GM19395 (cell line): Measurements from ENCODE around the gene ARG2.

Experiments used
- ATAC-seq: cut with Tn5 transposase; IDR thresholded peaks from one replicate; pipeline ENCODE4 v1.9.1; 2021; ENCODE audit warnings: mild to moderate bottlenecking, moderate library complexity; ENCODE audit not compliant: unreplicated experiment

The ARG2 gene

DNA sequence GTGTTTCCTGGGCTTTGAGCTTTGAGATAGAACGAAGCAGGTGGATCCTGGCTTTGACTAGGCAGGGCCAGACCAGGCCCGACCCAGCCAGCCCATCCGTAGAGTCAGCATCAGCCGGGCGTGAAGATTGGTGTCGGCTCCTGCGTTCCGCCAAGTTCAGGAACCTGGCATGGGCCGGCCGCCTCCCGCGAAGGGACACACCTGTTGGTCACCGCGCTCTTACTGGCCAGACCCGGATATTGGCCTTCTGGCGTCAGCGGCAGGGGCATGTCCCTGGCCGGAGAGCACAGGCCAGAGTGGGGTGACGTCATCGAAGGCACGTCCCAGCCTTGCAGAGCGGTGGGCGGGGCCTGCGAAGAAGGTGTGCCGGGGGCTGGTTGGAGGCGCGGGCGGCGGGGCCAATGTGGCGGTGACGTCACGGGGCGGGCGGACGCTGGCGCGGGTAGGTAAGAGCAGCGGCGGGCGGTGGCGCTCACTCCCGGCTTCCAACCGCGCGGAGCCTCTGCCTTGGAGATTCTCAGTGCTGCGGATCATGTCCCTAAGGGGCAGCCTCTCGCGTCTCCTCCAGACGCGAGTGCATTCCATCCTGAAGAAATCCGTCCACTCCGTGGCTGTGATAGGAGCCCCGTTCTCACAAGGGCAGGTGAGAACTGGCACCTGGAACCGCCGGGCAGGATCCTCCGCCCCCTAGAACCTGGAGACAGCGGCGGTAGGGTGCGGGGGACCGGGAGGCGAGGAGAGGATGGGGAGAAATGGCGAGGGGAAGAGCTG is at the start of gene ARG2:
TSS of gene ARG2 (plus strand) at position 475 of the 771 bp plus-strand sequence. CDS start at position 533, 58 bp downstream.
- ATAC-seq: peak; percentile 91

DNA sequence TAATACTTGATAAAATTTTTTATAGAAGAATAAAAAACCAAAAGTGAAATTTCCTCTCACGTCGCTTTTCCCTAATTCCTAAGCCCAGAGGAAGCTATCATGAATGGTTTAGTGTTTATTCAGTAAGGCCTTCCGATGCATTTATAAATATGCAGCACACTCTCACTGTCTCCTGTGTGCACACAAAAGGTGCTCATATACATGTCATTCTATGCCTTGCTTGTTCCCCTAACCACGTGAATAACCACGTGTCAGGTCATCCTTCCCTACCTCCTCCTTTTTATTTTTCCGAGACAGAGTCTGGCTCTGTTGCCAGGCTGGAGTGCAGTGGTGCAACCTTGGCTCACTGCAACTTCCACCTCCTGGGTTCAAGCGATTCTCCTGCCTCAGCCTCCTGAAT is 49.3 kb upstream of the ARG2 start:
- ATAC-seq: no peak

GRCh38 chr14:67571275-67571990 is 48.3 kb upstream of the ARG2 start:
- ATAC-seq: peak; percentile 71

- no peak for ATAC-seq
Measured at GRCh38 chr14:67571991-67572323, 47.8 kb upstream of the ARG2 start.

- no peak for ATAC-seq
Measured at GRCh38 chr14:67572608-67573007, 47.1 kb upstream of the ARG2 start.

DNA sequence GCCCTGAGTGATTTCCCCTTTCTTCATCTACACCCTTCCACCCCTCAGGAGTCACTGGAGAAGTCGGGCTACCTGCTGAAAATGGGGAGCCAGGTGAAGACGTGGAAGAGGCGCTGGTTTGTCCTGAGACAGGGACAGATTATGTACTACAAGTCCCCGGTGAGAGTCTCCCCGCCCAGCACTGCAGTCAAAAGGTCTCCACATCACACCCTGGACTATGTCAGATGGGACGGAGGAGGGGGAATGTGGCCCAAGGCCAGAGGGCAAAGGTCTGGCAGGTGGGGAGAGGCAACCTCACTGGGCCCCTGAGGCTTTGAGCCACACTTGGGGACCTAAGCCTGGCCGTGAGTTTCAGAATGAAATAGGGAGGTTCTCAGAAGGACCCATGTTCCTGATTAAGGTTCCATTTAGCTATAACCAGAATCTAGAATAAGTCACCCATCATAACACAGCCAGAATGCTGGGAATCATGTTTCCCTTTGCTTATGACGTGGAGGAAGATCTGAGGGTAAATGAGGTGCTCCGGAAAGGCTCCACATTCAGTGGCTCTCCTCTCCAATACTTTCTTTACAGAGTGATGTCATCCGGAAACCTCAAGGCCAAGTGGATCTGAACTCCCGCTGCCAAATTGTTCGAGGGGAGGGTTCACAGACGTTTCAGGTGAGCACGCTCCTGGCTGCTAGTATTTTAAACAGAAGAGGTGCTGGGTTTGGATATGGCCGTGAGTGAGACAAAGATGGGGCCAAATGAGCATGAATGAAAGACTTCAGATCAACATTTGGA is 46.3 kb upstream of the ARG2 start:
- no peak for ATAC-seq

DNA sequence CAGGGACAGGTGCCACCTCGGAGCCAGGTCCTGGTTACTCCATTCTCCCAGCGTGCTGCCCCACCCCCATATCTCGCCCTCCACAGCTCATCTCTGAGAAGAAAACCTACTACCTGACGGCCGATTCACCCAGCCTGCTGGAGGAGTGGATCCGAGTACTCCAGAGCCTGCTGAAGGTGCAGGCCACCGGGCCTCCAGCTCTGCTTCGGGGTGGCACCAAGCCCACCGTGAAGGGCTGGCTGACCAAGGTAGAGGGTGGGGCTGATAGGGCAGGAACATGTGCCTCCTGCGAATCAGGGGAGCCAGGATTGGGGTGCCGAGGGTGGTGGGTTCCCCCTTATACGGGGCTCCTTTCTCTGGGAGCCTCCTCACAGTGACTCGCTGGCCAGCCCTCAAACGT is 45.6 kb upstream of the ARG2 start:
- no peak for ATAC-seq

DNA sequence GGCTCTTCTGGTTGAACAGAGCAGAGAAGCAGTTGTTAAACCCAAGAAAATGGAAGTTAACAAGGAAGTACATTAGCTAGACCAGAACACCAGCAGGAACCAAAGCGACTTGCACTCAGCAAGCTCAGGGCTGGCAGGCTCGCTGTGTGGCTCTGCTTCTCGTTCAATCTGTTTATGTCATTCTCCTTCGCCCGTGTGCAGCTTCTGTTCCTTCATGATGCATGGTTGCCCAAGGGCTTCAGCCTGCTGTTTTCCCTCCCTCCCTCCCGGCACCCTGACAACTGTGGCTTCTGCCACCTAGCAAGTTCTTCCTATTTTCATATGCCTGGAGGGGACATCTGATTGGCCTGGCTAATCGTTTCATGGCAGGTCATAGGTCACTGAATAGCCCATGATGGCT is 44.9 kb upstream of the ARG2 start:
- ATAC-seq: no peak

DNA sequence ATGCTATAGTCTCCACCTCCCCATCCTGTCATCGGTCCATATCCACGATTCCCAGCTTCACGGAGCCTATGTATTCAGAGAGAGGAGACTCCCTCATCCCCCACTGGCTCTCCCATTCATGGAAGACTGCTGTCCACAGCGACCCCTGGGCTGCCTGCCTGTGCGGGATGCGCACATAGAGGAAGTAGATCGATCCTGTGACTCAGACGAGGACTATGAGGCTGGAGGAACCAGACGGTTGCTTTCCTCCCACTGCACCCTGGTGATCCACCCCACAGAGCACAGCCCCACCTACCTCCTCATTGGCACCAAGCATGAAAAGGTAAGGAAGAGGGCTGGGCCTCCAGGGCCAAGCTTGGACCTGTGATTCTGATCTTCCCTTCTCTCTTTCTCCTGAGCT is 44.0 kb upstream of the ARG2 start:
- no peak for ATAC-seq

DNA sequence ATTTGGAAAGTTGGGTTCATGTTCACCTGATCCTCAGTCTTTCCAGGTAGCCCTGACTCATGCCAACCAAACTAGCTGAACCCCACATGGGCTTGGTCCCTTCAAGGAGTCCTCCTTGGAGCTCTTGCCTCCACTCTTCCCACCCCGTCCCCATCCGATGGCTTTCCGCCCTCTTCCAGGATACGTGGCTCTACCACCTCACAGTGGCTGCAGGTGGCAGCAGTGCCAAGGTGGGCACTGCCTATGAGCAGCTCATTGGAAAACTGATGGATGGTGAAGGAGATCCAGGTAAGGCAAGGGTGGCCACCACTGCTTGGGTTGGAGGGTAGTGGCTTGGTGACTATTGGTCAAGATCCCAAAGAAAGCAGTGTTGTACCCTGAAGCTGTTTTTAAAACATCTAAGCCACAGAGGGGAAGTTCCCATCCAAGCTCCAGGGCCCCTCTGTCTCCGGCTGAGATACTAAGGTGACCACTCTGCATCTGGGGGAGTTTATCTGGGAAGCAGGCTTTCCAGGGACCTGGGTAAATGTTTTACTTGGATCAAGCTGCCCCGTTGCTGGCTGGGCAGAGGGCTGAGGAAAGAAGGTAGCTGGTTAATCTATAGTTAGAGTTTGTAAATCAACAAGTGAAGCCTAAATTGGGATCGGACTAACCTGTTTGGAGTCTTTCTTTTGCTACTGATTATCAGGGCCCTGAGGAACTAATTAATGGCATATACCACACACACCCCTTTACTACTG is 43.3 kb upstream of the ARG2 start:
- ATAC-seq: no peak

GRCh38 chr14:67577181-67577808 is 42.4 kb upstream of the ARG2 start:
- ATAC-seq: no peak

- ATAC-seq: no peak
Measured at GRCh38 chr14:67577909-67578749, 41.6 kb upstream of the ARG2 start.

GRCh38 chr14:67579040-67579439 is 40.7 kb upstream of the ARG2 start:
- ATAC-seq: no peak

DNA sequence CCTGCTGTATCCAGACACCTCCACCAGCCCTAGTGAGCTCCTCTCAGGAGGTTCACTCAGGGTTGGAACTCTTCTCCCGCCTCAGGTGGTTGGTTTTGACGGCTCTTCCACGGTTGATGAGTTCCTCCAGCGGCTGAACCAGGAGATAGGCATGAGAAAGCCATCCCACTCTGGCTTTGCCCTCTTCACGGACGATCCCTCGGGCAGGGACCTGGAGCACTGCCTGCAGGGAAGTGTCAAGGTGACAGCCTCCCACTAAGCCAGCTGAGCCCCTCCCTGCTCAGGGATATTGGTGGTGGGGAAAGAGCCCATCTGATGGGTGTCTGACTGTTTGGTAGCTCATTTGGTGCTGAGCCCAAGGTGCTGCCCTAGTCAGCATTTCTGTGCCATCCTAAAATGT is 40.1 kb upstream of the ARG2 start:
- no peak for ATAC-seq

DNA sequence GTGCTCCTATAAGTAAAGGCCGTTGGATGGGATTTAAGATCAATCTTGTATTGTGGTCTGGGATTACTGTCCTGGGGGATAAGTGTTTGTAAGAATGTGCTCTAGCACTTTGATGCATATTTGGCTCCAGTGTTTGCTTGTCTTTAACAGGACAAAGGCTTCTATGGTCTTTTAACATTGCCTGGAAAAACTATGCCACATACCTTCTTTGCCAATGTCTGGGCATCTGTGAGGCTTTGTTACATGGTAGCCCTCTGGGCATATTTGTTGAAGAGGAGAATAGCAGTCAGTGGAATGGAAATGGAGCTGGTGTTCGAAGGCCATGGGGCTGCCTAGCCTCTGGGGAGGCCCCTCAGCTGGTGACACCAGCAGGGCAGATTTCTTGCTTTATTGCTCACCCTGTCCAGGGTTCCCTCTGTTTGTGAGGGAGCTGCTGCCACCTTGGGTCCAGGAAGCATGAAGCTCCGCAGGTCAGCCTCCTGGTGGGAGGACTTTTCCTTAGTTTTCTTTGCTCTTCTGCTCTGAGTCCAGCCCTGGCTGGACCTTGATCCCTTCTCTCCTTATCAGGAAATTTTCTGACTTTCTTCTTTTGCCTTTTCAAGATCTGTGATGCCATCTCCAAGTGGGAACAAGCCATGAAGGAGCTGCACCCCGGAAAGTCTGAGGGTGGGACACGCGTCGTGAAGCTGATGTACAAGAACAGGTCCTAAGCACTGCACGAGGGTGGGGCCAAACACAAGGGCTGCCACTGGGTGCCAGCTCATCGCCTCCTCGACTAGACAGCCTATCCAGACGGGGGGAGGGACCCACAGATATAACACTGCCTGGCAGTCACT is 39.2 kb upstream of the ARG2 start:
- no peak for ATAC-seq

GRCh38 chr14:67581643-67582042 is 38.1 kb upstream of the ARG2 start:
- ATAC-seq: no peak

- ATAC-seq: no peak
Measured at GRCh38 chr14:67582061-67582460, 37.7 kb upstream of the ARG2 start.

GRCh38 chr14:67583711-67584644 is 35.7 kb upstream of the ARG2 start:
- ATAC-seq: peak; percentile 60
